Neural progenitor cell (in vitro differentiated cells): ENCODE measurements around the gene MSI2. TPM values are rescaled to one million over a fixed set of nuclear protein-coding genes. Genes with fewer than 3 reads are reported as not detected.

Experiments
- DNase-seq: peaks from one replicate; pipeline ENCODE4 v3.0.0-alpha.2; 2016; ENCODE audit warnings: low spot score
- H2AFZ ChIP-seq: fragments of 200-600 bp; sonication (generic); replicated peaks from 2 replicates; pipeline ENCODE4 v1.6.1; 2016; ENCODE audit warnings: antibody characterized with exemption
- H3F3A ChIP-seq: fragments of 200-600 bp; sonication (generic); 2 replicates; pipeline ENCODE4 v1.6.1; 2016; ENCODE audit warnings: antibody characterized with exemption, low read depth
- H3K27ac ChIP-seq: fragments of 200-600 bp; sonication (generic); 2 replicates; pipeline ENCODE4 v1.5.1; 2016; ENCODE audit warnings: mild to moderate bottlenecking
- H3K27me3 ChIP-seq: fragments of 200-600 bp; sonication (generic); 2 replicates; pipeline ENCODE4 v1.6.1; 2016; ENCODE audit warnings: mild to moderate bottlenecking, moderate library complexity
- H3K36me3 ChIP-seq: fragments of 200-600 bp; sonication (generic); 2 replicates; pipeline ENCODE4 v1.5.1; 2016
- H3K4me1 ChIP-seq: fragments of 200-600 bp; sonication (generic); 2 replicates; pipeline ENCODE4 v1.6.1; 2016; ENCODE audit warnings: mixed run types
- H3K4me2 ChIP-seq: fragments of 200-600 bp; sonication (generic); 2 replicates; pipeline ENCODE4 v1.6.1; 2016
- H3K4me3 ChIP-seq: fragments of 200-600 bp; sonication (generic); 2 replicates; pipeline ENCODE4 v1.5.1; 2016
- H3K79me2 ChIP-seq: fragments of 200-600 bp; sonication (generic); 2 replicates; pipeline ENCODE4 v1.6.1; 2016; ENCODE audit warnings: low read depth
- H3K9ac ChIP-seq: fragments of 200-600 bp; sonication (generic); 2 replicates; pipeline ENCODE4 v1.6.1; 2016
- H3K9me3 ChIP-seq: fragments of 200-600 bp; sonication (generic); 2 replicates; pipeline ENCODE4 v1.5.1; 2016; ENCODE audit warnings: low read depth
- H4K20me1 ChIP-seq: fragments of 200-600 bp; sonication (generic); 2 replicates; pipeline ENCODE4 v1.6.1; 2016; ENCODE audit warnings: low read depth
- H3K27ac Mint-ChIP-seq: 3 replicates; pipeline ENCODE4 v1.8.0; 2021; ENCODE audit warnings: mixed read lengths
- H3K27me3 Mint-ChIP-seq: 2 replicates; pipeline ENCODE4 v1.8.0; 2022; ENCODE audit warnings: low read depth, mild to moderate bottlenecking, inconsistent platforms, moderate library complexity, mixed read lengths; ENCODE audit not compliant: insufficient read depth
- H3K36me3 Mint-ChIP-seq: 3 replicates; pipeline ENCODE4 v1.8.0; 2021; ENCODE audit warnings: mixed read lengths
- H3K4me1 Mint-ChIP-seq: 3 replicates; pipeline ENCODE4 v1.8.0; 2021; ENCODE audit warnings: mixed read lengths
- H3K4me3 Mint-ChIP-seq: 3 replicates; pipeline ENCODE4 v1.8.0; 2021; ENCODE audit warnings: mild to moderate bottlenecking, moderate library complexity, mixed read lengths
- H3K9me3 Mint-ChIP-seq: 3 replicates; pipeline ENCODE4 v1.8.0; 2020; ENCODE audit warnings: mixed read lengths
- EZH2 ChIP-seq: fragments of 200-600 bp; sonication (generic); IDR thresholded peaks from 2 replicates; pipeline ENCODE4 v1.6.1; 2017; ENCODE audit warnings: antibody characterized with exemption, mild to moderate bottlenecking, moderate library complexity
- EZH2phosphoT487 ChIP-seq: fragments of 200-600 bp; sonication (generic); IDR thresholded peaks from 2 replicates; pipeline ENCODE4 v1.6.1; 2017; ENCODE audit warnings: antibody characterized with exemption
- total RNA-seq: library from RNA; depleted of rRNA; stranded (reverse); fragments of >200 nt; gene quantifications from 2 replicates; pipeline ENCODE4 v1.2.3, GENCODE V29; 2015; ENCODE audit warnings: low replicate concordance
- TF ChIP-seq, protein P1 (sequence below): fragments of 200-600 bp; sonication (generic); IDR thresholded peaks from 2 replicates; pipeline ENCODE4 v1.5.1; 2017; ENCODE audit warnings: antibody characterized with exemption, mild to moderate bottlenecking

The MSI2 gene
- total RNA-seq, 1 donor from 2014 or later, result 96.9 TPM

DNA sequence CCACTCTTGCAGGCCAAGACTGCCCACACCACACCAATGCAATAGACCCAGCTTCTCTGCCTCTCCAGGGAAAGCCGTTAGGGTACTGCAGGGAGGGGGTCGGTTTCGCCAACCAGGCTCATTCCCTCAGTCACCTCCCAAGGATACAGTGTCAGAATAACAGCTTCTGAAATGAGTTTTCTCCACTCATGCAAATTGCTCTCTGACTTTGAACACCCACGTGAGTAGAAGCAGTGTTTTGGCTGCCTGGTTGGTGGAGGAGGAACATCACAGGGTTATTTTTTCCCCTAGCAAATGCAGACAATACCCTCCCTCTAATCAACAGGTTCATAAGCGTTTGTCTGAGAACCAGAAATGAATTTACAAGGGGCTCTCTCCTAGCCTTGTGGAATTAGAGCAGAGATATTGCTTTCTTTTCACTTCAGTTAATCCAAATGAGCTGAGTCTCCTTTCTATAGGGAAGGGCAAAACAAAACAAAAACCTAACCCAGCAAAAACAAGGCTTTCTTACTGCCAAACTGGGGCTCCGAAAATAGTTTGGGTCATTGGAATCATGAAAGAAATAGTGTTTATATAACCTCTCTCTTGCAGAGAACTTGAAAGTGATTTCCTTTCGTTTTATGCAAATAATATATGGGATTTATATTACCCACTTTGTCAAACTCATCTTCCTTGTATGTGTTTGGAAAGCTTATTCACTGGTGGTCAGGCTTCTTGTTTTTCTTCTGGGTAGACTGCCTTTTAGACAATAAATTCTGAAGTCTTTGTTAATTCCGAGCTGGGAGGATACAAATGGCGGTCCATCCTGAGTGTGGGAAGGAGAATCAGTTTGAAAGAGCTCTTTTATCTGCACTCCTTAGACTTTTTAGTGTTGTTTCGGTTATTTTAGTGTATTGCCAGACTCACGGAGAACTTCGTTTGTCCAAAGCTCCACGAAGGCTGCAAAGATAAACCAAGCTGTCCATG, 229.9 kb downstream of the MSI2 start:
- H3F3A ChIP-seq, result peaks cover 19% of the 10 kb centered on the region
- Mint-ChIP-seq H3K4me3 (peak overlapping the region; percentile 8), H3K36me3 (peaks cover 48% of the 10 kb centered on the region), H3K27me3 (peaks cover 4% of the 10 kb centered on the region), H3K4me1 (peaks cover 84% of the 10 kb centered on the region), H3K27ac (peak overlapping the region; percentile 27), H3K9me3 (no peaks in the 10 kb centered on the region)
- H3K36me3 ChIP-seq, result no peaks in the 10 kb centered on the region
- peak overlapping the region; percentile 62 for H3K4me2 ChIP-seq
- H3K9ac ChIP-seq, result no peak overlapping the region
- no peak for DNase-seq
- H3K27ac ChIP-seq, result peak overlapping the region; percentile 83
- no peak overlapping the region for H2AFZ ChIP-seq
- H3K79me2 ChIP-seq, result peaks cover 98% of the 10 kb centered on the region
- no peak overlapping the region for H3K4me3 ChIP-seq
- H3K9me3 ChIP-seq, result no peaks in the 10 kb centered on the region
- TF ChIP-seq, protein P1, sequence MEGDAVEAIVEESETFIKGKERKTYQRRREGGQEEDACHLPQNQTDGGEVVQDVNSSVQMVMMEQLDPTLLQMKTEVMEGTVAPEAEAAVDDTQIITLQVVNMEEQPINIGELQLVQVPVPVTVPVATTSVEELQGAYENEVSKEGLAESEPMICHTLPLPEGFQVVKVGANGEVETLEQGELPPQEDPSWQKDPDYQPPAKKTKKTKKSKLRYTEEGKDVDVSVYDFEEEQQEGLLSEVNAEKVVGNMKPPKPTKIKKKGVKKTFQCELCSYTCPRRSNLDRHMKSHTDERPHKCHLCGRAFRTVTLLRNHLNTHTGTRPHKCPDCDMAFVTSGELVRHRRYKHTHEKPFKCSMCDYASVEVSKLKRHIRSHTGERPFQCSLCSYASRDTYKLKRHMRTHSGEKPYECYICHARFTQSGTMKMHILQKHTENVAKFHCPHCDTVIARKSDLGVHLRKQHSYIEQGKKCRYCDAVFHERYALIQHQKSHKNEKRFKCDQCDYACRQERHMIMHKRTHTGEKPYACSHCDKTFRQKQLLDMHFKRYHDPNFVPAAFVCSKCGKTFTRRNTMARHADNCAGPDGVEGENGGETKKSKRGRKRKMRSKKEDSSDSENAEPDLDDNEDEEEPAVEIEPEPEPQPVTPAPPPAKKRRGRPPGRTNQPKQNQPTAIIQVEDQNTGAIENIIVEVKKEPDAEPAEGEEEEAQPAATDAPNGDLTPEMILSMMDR, result no peak
- TF ChIP-seq EZH2phosphoT487 (no peak), EZH2 (no peak)
- peaks cover 71% of the 10 kb centered on the region for H4K20me1 ChIP-seq
- H3K4me1 ChIP-seq, result peaks cover 48% of the 10 kb centered on the region
- no peaks in the 10 kb centered on the region for H3K27me3 ChIP-seq

DNA sequence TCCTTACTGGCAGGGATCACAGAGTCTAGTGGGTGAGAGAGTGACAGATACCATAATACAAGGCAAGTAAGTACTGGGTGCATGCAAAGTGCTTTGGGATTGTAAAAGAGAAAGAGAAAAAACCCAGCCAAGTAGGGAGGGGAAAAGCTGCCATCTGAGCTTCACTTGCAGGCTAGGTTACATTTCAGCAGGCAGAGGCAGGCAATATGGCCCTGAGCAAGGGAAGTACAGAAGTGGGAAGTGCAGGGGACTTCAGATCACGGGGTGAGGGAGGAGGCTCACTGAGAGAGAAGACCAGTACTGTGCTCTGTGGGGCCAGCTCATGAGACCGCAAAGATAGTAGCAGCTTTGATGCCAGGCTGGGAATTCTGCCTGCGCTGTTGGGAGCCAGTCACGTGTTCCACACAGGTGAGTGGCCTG, 230.6 kb downstream of the MSI2 start:
- Histone ChIP-seq H3K9ac (no peak overlapping the region), H2AFZ (no peak overlapping the region), H4K20me1 (peaks cover 70% of the 10 kb centered on the region), H3F3A (peaks cover 19% of the 10 kb centered on the region), H3K27me3 (no peaks in the 10 kb centered on the region), H3K4me3 (no peak overlapping the region), H3K4me1 (peaks cover 44% of the 10 kb centered on the region), H3K9me3 (no peaks in the 10 kb centered on the region), H3K36me3 (no peaks in the 10 kb centered on the region), H3K27ac (peak overlapping the region; percentile 83), H3K4me2 (peak overlapping the region; percentile 62), H3K79me2 (peaks cover 98% of the 10 kb centered on the region)
- Mint-ChIP-seq H3K9me3 (no peaks in the 10 kb centered on the region), H3K36me3 (peaks cover 44% of the 10 kb centered on the region), H3K27me3 (peaks cover 4% of the 10 kb centered on the region), H3K4me1 (peaks cover 84% of the 10 kb centered on the region), H3K27ac (peak overlapping the region; percentile 27), H3K4me3 (no peak overlapping the region)
- DNase-seq, result no peak
- TF ChIP-seq, protein P1, result no peak
- TF ChIP-seq EZH2 (no peak), EZH2phosphoT487 (no peak)

DNA sequence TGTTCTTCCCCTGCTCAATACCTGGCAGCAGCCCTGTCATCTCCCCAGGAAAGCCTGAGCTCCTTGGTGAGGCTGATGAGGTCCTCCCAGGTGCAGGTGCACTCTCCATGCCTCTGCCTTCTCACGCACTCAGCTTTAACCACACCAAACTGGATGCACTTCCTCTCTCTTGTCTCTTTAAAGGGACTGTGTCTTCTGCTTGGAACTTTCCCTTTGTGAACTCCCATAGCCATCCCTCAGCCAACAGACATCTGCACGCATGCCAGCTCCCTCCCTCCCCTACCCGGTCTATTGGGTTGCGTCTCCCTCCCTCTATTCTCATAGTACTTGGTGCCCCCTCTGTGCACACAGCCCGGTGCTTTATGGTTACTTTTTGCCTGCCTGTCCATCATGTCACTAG, 231.2 kb downstream of the MSI2 start:
- no peaks in the 10 kb centered on the region for H3K27me3 ChIP-seq
- peaks cover 82% of the 10 kb centered on the region for H3K4me1 Mint-ChIP-seq
- DNase-seq, result no peak
- peaks cover 42% of the 10 kb centered on the region for H3K4me1 ChIP-seq
- no peaks in the 10 kb centered on the region for H3K36me3 ChIP-seq
- no peak overlapping the region for H3K4me3 ChIP-seq
- peaks cover 42% of the 10 kb centered on the region for H3K36me3 Mint-ChIP-seq
- H3K27ac Mint-ChIP-seq, result peak overlapping the region; percentile 74
- H3K27ac ChIP-seq, result no peak overlapping the region
- no peak overlapping the region for H2AFZ ChIP-seq
- no peak overlapping the region for H3K4me2 ChIP-seq
- H3K9me3 ChIP-seq, result no peaks in the 10 kb centered on the region
- no peaks in the 10 kb centered on the region for H3K9me3 Mint-ChIP-seq
- H4K20me1 ChIP-seq, result peaks cover 71% of the 10 kb centered on the region
- no peak overlapping the region for H3K9ac ChIP-seq
- peaks cover 19% of the 10 kb centered on the region for H3F3A ChIP-seq
- peaks cover 4% of the 10 kb centered on the region for H3K27me3 Mint-ChIP-seq
- H3K79me2 ChIP-seq, result peaks cover 98% of the 10 kb centered on the region
- H3K4me3 Mint-ChIP-seq, result no peak overlapping the region
- TF ChIP-seq, protein P1, result no peak
- TF ChIP-seq EZH2 (no peak), EZH2phosphoT487 (no peak)
